HG03139 (cell line): Measurements from ENCODE around the gene GPATCH2.
A peak's percentile ranks its signal among the peaks of the same experiment; 100 is the strongest.
"Not testable (repeated sequence)": the region's sequence is repeated elsewhere in the genome, so short reads cannot be mapped to it uniquely, and the experiment has no call there.

Source experiments
- ATAC-seq: cut with Tn5 transposase; IDR thresholded peaks from one replicate; pipeline ENCODE4 v1.9.1; 2021; ENCODE audit not compliant: unreplicated experiment

GPATCH2 gene

DNA sequence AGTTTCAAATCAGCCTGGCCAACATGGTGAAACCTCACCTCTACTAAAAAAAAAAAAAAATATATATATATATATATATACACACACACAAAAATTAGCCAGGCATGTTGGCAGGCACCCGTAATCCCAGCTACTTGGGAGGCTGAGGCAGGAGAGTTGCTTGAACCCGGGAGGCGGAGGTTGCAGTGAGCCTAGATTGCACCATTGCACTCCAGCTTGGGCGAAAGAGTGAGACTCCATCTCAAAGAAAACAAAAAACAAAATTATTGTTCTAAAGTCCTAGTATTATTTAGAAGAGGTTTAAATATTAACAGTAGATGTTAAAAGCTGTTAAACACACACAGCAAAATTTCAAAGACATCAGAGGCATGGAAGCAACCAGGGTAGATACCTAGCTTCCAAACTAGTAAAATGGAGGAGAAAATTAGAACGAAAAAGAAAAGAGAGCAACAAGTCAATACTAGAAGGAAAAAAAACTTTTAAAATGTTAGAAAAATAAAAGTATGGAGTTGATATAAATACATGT is 46.5 kb downstream of the GPATCH2 start:
- ATAC-seq = not testable (repeated sequence)

DNA sequence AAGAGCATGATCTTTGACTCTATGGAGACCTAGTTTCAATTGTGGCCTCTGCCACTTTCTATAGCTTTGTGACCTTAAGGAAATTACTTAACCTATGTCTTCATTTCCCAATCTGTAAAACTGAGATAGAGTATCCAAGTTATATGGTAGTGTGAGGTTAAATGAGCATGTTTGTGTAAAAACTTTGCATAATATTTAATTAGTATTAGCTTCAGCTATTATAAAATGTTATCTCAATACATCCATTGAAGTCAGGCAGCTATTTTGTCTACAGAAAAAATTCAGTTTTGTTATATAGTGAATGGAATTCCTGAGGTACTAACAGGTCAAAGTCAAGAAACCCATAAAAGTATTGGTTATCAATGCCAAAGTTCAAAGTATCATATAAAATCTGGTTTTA is 53.6 kb downstream of the GPATCH2 start:
- ATAC-seq = no peak

DNA sequence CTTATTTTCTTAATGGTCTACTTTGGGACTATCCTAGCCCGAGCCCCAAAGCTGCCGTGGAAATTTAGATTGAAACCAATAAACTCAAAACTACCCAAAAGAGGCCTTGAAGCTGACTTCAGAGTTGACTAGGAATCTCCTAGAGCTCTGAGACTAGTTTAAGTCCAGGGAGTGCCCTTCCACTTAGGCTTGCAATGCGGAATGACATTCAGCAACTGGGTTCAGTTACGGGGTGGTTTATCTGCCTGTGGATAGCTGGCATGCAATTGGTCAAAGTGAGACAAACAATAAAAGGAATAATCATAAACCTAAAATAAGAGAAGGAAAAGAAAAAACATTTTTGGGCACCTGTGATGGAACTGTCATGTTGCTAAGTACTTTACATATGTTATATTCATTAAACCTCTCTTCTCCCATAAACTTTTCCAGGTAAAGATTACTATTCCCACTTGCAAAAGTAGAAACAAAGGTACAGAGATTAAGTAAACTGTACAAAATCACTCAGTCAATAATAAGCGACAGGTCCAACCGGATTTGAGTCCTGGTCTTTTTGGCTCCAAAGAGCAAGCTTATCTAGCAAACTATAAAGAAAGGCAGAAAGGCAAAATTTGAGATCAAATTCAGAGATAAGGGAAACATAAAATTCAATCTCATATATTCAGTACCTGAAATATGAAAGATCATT is 56.5 kb downstream of the GPATCH2 start:
- ATAC-seq = no peak

DNA sequence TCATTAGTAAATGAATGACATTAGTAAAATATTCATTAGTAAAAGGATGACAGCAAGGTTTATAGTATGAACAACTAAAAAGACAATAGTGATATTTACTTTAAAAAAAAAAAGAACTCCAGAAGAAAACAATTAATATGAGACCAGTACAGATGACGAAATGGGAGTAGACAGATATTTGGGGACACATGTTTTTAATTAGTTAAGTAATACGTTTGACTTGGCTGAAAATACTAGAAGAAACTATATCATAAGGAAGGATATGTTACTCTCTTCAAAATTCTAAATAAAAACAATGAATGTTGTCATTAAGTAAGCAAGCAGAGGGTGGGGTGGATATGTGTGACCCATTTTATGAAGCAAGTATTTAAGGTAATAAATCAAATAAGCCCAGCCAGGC is 61.9 kb downstream of the GPATCH2 start:
- ATAC-seq = no peak

DNA sequence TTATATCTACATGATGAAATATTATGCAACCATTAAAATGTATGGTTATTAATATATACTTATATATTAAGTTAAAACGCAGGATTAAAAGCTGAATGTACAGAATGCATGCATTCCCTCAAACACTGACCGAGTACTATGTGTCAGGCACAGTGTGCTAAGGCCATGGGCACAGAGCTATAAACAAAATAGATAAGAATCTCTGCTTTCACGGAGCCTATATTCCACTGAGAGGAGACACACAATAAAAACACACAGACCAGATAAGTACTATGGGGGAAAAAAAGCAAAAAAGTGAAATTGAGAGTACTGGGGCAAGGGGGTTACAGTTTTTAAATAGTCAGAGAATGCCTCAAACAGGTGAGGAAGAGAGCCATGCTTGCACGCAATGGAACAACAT is 62.7 kb downstream of the GPATCH2 start:
- ATAC-seq = no peak

DNA sequence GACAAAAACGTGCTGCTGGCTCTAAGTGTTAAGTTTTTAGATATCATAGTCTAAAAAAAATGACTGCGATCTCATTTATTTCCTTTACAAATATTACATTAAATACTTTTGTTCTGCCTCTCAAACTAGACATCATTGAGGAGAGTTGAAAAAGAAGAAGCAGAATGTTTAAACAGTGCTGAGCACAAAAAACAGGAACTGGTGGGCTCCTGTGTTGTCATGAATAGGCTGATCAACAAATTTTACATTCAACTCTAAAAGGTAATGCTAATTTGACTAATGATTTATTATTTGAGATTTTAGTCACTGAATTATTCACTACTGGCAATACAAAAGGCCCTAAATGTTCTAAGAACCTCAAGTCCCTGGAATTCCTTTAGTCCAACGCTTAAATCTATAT is 66.1 kb downstream of the GPATCH2 start:
- no peak for ATAC-seq

DNA sequence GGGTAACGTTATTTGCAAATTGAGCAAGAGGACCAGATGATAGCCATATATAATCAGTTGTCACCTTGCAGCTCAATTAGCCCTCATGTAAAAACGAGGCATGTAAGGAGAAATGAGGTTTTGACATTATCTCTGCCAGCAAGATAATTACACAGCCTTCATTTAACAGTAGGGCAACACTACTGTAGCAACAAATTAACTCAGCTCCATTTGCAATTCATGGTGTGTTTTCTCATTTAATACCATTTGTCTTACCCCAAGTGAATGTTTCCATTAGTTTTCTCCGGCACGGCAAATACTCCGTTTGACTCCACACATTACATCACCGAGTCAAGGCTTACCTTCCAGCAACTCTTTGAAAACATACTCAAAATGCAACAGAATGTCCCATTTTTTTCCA is 66.7 kb downstream of the GPATCH2 start:
- ATAC-seq = no peak

DNA sequence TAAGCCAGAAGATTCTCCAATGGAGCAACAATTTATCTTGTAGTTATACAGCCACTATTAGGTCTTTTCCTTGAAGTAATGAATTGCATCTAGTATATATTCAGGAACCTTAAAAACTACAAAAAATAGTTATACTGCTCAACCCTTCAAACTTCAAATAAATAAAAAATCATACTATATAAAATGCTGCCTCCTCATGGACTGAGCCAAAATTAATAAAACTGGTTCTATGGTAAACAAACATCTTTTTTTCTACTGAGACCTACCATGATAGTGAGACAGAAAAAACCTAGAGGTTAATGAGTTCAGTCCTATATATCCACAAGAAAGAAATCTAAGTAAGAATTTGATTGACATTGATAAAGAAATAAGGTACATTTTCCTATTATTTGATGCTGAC is 67.7 kb downstream of the GPATCH2 start:
- ATAC-seq = no peak

DNA sequence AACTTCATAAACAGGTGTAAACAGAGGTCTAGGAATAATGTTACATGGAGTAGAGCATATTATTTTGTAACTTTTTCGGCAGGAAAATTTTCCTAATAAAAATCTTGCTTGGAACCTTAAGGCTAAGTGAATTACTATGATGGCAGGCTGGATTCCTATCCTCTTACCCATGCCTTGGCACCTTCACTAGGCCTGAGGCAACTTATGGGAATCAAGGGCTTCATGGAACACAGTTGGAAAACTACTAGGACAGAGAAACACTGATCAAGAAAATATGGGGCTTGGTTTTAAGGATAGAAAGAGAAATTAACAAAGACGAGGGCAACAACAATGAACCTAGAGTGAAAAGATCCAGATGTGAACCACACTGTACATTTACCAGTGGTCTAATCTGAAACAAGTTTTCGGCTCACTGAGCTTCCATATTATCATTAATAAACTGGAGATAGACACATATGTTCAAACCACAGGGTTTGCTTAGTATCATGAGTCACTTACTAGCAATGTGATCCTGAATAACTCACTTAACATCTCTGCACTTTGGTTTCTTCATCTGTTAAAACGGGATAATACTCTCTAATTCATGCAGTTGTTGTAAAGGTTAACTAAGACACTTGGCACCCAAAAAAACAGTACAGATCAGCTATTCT is 68.5 kb downstream of the GPATCH2 start:
- no peak for ATAC-seq

DNA sequence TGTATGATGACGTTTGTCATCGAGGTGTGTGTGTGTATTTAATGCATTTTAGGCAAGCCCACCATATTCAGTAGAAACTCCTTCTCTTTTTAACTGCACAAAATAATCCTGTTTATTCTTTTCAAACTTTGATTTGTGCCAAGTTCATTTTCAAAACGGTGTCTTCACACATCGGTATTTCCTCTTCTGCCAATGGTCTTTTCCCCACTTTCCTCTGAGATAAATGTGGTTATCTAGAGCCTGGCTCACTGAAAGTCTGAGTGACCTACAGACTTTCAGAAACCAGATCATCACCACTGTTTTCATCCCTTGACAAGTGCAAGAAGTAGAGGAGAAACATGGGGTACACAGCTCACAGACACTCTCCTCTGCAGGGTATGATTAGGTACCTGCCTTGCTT is 69.4 kb downstream of the GPATCH2 start:
- no peak for ATAC-seq

DNA sequence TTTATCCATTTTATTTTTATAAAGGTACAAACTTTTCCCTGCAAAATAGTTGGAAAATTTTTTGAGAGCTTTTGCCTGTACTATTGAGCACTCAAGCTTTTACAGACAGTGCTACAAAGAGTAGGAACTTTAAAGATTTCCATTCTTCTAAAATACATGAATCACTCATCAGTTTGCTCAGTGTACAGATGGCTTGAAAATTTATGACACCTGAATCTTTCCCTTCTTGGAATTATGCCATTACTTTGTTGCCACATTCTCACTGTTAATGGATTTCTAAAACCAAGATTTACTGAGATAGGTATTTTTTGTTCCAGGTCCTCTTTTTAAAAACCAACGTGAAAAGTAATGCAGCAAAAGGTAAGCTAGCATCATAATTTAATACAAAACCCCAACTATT is 76.0 kb downstream of the GPATCH2 start:
- ATAC-seq = no peak

DNA sequence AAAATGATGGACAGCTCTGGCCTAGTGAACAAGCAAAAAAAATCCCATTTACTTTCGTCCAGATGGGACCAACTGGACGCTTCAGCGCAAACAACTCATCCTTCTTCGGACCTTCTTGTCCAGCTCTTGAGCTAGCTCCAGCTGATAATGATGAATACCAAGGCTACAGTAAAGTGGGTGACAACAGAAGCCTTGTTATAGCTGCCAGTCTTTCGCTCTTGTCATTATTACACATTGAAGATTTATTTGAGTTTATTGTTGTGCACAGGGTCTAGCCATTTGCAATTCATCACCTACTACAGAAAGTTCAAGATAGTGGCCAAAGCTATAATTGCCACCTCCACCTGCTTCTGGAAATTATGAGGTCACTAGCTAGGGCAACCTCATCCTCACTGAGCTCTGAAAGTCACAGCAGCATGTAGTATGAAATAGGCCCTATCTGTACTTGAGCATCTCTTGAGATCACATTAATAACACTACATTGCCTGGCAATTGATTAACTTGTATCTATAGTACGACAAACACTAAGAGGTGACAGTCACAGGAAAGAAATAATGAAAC is 76.9 kb downstream of the GPATCH2 start:
- ATAC-seq = no peak

DNA sequence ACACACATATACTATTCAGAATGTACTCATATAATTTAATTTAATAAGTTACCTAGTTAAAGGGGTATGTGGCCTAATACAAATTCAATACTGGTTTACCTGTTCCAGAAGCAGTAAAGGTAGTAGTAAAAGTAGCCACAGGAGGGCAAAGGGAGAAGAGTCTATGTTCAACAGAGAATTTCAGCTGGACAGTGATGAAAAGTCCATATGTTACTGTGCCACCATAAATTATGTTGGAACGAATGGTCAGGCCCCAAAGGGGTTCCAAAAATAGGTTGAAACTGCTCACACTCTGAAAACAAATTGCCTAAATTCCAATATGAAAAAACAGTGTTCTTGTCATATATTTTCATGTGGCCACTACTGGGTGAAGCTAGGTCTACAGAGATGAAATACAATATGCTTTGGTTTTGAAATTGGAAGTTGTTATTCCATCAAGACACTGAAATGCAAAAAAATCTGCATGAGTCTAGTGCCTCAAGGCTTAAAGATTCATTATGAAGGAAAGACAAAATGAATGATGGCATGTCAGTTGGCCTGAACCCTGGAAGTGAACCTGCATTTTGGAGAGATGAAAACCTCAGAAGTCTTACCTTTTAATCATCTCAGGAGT is 78.4 kb downstream of the GPATCH2 start:
- ATAC-seq = no peak

DNA sequence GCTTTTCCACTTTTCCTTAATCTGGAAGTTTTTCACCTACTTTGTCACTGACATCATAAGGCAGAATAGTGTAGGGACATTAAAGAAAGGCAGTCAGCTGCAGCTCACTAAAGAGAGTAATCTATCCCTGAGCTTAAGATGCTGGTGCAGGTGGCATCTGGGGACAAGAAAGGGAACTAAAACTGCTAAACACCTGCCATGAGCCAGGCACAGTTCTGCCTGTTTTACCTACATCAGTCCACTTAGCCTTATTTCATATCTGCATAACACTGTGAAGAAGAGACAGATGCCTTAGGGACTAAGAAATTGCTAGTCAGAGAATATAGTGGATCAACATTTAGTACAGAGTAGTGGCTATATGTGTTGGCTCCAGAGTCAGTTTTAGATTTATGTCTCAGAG is 88.1 kb downstream of the GPATCH2 start:
- peak; percentile 84 for ATAC-seq

DNA sequence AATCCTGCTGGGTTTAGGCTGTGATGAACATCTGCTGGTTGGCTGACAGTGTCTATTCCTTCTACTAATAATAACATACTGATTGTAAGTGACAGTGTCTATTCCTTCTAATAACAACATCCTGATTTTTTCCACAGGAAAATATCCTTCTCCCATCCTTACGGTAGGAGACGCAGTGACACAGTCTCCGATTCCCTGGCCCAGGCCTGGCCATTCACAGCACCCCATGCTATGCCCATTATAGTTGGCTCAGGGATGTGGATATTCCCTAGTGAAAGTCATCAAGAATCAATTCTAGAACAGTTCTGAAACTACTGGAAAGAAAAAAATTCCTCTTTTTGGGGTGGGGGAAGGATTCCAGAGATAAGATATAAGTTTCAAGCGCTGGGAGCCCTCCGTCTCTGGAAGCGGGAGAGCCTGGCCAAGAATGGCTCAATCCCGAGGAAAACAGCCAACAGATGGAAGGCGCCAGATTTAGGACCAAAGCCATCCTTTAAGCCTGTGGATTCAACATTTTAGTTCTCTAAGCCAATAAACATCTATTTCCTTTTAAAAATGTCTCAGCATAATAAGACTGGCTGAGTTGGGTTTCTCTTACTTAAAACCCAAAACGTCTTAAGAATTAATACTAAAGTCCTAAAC is 88.6 kb downstream of the GPATCH2 start:
- no peak for ATAC-seq

DNA sequence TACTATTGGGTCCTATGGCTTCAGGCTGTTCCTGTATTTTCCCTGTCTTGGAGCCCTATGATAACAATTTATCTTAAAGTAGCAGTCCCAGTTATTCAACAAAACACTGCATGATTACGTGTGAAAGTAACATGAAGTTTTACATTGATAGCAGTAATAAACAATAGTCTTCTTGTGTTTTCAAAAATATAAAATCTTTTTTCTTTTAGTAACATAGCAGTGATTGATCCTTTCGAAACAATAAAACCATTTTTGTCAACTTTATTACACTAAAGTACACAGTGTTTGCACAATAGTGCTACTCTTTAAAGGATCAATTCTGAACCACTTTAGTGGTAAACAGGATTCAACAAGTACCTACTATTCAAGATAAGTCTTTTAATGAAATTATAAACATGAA is 90.6 kb downstream of the GPATCH2 start:
- ATAC-seq = no peak

DNA sequence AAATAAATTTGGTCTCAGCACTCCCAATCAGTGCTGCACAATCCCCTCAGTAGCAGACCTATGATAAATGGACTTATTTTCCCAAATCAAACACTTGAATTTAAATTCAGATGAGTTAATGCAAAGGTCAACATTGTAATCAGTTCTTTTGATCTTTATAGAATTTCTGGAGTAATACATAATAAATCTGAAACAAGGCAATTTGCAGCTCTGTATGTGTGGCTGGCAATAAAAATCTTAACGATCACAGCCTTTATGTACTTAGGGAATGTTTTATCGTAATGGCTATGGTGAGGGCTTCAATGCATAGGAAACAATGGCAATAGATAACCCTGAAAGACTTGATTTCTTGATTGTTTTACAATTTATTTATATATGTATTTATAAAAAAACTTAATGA is 91.4 kb downstream of the GPATCH2 start:
- no peak for ATAC-seq

DNA sequence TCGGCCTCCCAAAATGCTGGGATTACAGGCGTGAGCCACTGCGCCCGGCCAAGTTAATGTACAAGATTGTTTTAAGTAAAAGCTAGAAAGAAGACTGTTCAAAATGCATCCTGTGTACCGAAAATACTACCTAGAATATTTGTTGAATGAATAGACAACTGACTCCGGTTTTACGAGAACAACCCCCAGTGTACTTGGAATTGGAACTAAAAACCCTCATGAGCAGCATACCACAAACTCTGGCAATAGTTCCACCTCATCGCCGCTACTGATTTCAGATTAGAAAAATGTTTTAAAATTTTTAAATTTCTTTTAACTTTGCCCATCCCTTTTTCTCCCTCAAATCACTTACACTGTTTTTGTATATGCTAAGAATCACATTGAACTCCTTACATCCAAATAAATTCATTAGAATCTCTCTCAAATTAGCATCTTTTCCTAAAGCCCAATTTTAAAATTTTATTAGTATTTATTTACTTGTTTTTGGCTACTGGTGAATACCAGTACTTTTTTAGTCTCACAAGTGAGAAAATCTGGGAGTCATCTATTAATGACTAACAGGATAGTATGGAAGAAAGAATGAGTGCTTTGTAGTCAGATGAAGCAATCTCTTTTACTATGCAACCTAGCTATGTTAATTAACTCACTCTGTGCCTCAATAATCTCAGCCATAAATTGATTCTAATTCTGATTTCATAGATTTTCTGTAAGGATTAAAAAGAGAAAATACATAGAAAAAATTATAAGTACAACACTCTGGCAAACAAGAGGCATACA is 95.1 kb downstream of the GPATCH2 start:
- no peak for ATAC-seq

DNA sequence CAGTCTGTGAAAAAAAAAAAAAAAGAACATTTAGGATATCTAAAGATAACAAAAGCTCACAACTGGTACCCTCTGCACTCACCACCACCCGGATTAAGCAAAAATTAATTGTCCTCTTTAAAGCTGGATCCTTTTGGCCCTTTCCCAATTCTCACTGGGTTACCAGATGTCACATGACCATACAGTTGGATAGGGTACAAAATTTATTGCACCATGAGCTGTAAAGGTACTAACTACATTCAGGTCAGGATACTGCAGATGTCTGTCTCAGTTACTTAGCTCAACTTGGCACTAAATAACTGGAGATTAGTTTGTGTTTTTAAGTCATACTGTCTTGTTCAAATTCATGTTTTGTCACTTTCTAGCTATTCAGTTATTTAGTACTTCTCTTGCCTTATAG is 96.3 kb downstream of the GPATCH2 start:
- ATAC-seq = no peak

DNA sequence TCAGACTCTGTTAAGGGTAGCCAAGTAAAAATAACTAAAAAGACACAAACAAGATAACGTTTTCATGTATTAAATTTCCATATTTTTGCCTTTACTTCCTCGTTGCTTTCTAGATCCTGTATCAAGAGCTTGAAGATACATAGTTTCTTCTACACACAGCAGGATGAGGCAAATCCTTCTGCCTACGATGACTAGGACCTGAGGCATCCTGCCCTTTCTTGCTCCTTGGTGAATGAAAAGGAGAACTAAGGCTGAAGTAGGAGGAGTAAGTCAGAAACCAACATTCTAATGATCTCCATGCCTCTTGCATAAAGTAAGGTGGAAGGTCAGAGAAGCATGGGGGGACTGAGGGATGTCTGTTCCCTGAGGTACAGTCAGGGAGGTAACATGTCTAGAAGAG is 102.6 kb downstream of the GPATCH2 start:
- no peak for ATAC-seq

DNA sequence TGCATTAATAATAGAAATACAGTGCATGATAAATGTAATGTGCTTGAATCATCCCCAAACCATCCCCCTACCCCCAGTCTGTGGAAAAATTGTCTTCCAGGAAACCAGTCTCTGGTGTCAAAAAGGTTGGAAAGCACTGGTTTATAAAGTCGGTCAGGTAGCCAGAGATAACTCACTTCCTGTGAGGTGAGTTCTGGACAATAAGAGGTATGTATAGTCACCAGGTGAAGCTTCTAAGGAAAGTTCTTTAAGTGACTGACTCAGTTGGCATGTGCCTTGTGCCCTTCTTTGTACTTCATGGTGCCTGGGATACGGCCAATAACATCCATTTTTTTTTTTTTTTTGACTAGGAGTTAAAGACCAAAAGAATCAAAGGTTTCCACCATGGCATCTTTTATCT is 103.7 kb downstream of the GPATCH2 start:
- no peak for ATAC-seq
